Esophagus squamous epithelium (tissue), 4 donors: Measurements from ENCODE around the gene DNAI7.

Source experiments
- POLR2A ChIP-seq, 4 donors: fragments of 450-650 bp; IDR thresholded peaks; one replicate each; pipeline ENCODE4 v1.6.1; 2017; ENCODE audit warnings: antibody characterized with exemption in 4 of 4, mild to moderate bottlenecking in 4 of 4, moderate library complexity in 3 of 4
- TF ChIP-seq, protein P1 (sequence below), 6 experiments: fragments of 450-650 bp in 4 of 6; fragments of 200-600 bp in 2 of 6; sonication (generic) in 2 of 6; IDR thresholded peaks; one replicate each; pipeline ENCODE4 v1.5.1; 2016 to 2019; ENCODE audit warnings: antibody characterized with exemption in 6 of 6, mild to moderate bottlenecking in 4 of 6, moderate library complexity in 4 of 6

DNA sequence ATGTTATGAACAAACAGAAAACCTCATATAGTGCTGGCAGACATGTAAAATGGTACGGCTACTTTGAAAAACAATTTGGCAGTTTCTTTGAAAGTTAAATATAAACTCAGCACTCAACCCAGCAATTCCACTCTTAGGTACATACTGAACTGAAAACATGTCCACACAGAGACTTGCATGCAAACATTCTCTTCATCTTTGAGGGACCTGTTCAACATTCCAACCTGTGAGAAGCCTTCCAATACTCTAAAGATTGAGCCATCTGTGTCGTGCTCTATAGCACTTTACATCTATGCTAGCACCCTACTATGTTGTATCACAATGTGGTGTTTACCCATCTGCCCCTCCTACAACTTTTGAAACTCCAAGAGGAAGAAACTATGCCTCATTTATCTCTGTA lies 79.3 kb downstream of the DNAI7 start:
- TF ChIP-seq, protein P1, sequence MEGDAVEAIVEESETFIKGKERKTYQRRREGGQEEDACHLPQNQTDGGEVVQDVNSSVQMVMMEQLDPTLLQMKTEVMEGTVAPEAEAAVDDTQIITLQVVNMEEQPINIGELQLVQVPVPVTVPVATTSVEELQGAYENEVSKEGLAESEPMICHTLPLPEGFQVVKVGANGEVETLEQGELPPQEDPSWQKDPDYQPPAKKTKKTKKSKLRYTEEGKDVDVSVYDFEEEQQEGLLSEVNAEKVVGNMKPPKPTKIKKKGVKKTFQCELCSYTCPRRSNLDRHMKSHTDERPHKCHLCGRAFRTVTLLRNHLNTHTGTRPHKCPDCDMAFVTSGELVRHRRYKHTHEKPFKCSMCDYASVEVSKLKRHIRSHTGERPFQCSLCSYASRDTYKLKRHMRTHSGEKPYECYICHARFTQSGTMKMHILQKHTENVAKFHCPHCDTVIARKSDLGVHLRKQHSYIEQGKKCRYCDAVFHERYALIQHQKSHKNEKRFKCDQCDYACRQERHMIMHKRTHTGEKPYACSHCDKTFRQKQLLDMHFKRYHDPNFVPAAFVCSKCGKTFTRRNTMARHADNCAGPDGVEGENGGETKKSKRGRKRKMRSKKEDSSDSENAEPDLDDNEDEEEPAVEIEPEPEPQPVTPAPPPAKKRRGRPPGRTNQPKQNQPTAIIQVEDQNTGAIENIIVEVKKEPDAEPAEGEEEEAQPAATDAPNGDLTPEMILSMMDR (IDR thresholded peaks at IDR 0.05), result no peak
- TF ChIP-seq POLR2A (IDR thresholded peaks at IDR 0.05), result no peak
